ENCODE measurements around the gene ACSM6.

GRCh38 chr10:95178266-95178665, 15.8 kb upstream of the ACSM6 start:
- TF ChIP-seq CTCF (IDR thresholded peaks at IDR 0.05): no peak
- no peak for TF ChIP-seq POLR2A (IDR thresholded peaks at IDR 0.05)
- TF ChIP-seq EP300 (IDR thresholded peaks at IDR 0.05): no peak
